Measurements from ENCODE around the gene ZNF184.

GRCh38 chr6:27494987-27495385 is 22.1 kb upstream of the ZNF184 start:
- TF ChIP-seq CTCF (IDR thresholded peaks at IDR 0.05; ENCODE audit: low read depth, low read length, missing input control) (no peak), SP1 (IDR thresholded peaks at IDR 0.05) (no peak), GABPA (IDR thresholded peaks at IDR 0.05 in 1 of 2, conservative IDR thresholded peaks at IDR 0.05 in 1 of 2) (no peak), TAF1 (conservative IDR thresholded peaks at IDR 0.05) (no peak), YY1 (IDR thresholded peaks at IDR 0.05) (no peak), JUND (IDR thresholded peaks at IDR 0.05) (no peak), EGR1 (IDR thresholded peaks at IDR 0.05; ENCODE audit: low read depth in 2 of 2) (no peak), RAD21 (IDR thresholded peaks at IDR 0.05) (no peak), HNF4G (IDR thresholded peaks at IDR 0.05) (no peak)
- TF ChIP-seq, protein P1, sequence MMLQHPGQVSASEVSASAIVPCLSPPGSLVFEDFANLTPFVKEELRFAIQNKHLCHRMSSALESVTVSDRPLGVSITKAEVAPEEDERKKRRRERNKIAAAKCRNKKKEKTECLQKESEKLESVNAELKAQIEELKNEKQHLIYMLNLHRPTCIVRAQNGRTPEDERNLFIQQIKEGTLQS (IDR thresholded peaks at IDR 0.05) = no peak
- TF ChIP-seq, protein P2, sequence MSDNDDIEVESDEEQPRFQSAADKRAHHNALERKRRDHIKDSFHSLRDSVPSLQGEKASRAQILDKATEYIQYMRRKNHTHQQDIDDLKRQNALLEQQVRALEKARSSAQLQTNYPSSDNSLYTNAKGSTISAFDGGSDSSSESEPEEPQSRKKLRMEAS (IDR thresholded peaks at IDR 0.05) = no peak
- TF ChIP-seq, protein P3, sequence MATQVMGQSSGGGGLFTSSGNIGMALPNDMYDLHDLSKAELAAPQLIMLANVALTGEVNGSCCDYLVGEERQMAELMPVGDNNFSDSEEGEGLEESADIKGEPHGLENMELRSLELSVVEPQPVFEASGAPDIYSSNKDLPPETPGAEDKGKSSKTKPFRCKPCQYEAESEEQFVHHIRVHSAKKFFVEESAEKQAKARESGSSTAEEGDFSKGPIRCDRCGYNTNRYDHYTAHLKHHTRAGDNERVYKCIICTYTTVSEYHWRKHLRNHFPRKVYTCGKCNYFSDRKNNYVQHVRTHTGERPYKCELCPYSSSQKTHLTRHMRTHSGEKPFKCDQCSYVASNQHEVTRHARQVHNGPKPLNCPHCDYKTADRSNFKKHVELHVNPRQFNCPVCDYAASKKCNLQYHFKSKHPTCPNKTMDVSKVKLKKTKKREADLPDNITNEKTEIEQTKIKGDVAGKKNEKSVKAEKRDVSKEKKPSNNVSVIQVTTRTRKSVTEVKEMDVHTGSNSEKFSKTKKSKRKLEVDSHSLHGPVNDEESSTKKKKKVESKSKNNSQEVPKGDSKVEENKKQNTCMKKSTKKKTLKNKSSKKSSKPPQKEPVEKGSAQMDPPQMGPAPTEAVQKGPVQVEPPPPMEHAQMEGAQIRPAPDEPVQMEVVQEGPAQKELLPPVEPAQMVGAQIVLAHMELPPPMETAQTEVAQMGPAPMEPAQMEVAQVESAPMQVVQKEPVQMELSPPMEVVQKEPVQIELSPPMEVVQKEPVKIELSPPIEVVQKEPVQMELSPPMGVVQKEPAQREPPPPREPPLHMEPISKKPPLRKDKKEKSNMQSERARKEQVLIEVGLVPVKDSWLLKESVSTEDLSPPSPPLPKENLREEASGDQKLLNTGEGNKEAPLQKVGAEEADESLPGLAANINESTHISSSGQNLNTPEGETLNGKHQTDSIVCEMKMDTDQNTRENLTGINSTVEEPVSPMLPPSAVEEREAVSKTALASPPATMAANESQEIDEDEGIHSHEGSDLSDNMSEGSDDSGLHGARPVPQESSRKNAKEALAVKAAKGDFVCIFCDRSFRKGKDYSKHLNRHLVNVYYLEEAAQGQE (IDR thresholded peaks at IDR 0.05) = no peak
- TF ChIP-seq, protein P4, sequence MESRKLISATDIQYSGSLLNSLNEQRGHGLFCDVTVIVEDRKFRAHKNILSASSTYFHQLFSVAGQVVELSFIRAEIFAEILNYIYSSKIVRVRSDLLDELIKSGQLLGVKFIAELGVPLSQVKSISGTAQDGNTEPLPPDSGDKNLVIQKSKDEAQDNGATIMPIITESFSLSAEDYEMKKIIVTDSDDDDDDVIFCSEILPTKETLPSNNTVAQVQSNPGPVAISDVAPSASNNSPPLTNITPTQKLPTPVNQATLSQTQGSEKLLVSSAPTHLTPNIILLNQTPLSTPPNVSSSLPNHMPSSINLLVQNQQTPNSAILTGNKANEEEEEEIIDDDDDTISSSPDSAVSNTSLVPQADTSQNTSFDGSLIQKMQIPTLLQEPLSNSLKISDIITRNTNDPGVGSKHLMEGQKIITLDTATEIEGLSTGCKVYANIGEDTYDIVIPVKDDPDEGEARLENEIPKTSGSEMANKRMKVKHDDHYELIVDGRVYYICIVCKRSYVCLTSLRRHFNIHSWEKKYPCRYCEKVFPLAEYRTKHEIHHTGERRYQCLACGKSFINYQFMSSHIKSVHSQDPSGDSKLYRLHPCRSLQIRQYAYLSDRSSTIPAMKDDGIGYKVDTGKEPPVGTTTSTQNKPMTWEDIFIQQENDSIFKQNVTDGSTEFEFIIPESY (IDR thresholded peaks at IDR 0.05) = no peak
